ENCODE measurements around the gene BCAS1.
A peak's percentile ranks its signal among the peaks of the same experiment; 100 is the strongest.

The BCAS1 gene

DNA sequence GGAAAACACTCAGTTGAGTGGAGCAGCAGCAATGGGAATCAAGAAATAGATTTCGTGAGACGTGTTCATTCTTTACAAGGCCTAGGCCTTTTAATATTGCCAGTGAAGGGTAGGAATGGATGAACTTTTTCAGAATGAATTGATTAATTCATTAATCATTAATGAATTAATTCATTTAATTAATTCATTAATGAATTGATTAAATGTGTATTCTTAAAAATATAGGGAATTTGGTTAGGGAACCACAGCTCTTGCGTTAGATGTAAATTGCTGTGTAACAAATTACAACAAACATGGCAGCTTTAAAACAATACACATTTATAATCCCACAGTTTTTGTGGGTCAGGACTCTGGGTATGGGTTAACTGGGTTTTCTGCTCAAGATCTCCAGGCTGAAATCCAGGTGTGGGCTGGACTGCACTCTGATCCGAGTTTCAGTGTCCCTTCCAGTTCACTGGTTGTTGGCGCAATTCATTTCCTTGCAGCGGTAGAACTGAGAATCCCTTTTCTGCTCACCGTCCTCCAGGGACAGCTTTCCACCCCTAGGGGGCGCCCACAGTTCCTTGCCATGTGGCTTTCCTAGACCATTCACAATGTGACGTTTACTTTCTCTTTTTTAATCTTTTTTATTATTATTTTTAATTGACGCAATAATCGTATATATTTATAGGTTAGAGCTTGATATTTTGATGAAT, 32.8 kb upstream of the BCAS1 start:
- DNase-seq (ENCODE audit: low read depth in 4 of 4, low spot score in 1 of 4), result peak; percentile 60 to 75 (median 64)

DNA sequence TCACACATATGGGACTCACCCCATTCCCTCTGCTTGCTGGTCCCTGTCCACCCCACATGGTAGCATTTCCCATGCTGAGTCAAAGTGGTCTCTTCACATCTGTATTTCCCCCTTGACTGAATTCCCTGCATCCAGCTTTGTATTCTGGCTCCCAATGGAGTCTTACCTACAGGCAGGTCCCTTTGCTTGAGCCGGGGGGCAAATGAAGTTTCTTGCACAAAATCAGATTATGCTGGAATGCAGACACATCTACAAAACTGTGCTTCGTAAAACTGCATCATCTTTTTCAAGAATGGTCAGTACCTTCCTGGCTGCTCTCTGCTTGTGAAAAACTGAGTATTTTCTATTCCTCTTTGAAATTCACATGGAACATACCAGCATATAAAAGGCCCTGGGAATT, 32.1 kb upstream of the BCAS1 start:
- no peak for DNase-seq (ENCODE audit: low read depth in 4 of 4, low spot score in 1 of 4)

DNA sequence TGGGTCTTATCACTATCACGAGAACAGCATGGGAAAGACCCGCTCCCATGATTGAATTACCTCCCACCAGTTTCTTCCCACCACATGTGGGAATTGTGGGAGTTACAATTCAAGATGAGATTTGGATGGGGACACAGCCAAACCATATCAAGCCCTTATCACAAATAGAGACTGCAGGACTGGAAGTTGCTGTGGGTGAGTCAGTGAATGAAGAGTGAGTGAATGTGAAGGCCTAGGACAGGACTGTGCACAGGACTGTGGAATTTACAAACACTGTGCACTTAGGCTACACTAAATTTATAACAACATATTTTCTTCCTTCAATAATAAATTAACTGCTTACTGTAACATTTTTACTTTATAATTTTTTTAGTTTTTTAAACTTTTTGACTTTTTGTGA, 30.2 kb upstream of the BCAS1 start:
- no peak for DNase-seq (ENCODE audit: low read depth in 4 of 4, low spot score in 1 of 4)

DNA sequence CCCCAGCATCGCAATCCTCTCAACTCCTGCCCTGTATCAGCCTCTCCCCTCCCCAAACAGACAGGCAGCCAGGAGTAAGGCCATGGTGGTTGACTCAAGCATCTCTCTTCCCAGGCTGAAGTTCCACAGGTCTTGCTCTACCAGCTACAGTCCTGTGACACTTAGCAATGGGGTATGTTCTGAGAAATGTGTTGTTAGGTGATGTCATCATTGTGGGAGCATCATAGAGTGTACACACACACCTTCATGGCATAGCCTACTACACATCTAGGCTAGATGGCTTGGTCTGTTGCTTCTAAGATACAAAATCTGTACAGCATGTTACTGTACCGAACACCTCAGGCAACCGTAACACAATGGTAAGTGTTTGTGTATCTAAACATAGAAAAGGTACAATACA, 29.5 kb upstream of the BCAS1 start:
- DNase-seq (ENCODE audit: low read depth in 4 of 4, low spot score in 1 of 4), result no peak

DNA sequence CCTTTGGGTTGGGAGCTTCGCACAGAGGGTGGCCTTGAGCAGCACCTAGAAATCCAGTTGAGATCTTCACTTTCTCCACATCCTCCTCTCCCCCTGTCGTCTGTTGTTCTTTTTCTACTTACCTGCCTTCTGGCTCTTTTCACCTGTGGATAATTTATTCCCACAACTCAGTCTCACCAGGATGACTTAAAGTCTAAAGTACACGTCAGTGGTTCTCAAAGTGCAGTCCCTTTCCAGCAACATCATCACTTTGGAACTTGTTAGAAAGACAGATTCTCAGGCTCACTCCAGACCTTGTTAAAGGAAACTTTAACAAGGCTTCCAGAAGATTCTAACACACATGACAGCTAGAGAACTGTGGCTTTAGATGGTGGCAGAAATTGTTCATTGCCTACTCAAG, 27.7 kb upstream of the BCAS1 start:
- no peak for DNase-seq (ENCODE audit: low read depth in 4 of 4, low spot score in 1 of 4)

DNA sequence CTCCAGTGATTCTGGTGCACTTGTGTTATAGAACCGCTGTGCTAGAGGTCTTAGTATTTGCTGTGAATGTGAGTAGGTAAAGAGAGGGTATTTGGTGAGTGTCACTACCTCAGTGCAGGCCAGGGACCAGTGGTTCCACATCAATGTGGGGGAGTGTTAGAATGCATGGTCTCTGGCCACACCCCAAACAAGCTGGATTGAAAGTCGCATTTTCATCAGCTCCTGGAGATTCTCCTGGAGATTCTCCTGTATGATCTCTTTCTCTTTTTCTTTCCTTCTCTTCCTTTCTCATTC, 26.8 kb upstream of the BCAS1 start:
- no peak for DNase-seq (ENCODE audit: low read depth in 4 of 4, low spot score in 1 of 4)

DNA sequence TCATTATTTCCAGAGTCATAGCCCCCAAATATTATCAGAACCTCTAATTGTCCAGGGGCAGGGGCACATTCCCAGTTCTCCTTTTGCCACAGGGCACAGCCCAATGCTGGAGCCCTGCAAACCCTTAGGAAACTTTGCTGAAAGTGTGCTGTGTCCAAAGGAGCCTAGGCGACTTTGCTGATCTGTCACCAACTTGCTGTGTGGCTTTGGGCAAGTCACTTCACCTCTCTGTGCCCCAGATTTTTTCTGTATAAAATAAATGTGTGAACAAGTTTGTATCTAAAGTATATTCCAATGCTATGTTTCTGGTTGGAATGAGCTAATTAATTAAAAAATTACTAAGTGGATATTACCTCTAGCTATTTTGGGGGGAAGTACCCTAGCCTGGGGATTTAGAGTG, 25.4 kb upstream of the BCAS1 start:
- no peak for DNase-seq (ENCODE audit: low read depth in 4 of 4, low spot score in 1 of 4)

DNA sequence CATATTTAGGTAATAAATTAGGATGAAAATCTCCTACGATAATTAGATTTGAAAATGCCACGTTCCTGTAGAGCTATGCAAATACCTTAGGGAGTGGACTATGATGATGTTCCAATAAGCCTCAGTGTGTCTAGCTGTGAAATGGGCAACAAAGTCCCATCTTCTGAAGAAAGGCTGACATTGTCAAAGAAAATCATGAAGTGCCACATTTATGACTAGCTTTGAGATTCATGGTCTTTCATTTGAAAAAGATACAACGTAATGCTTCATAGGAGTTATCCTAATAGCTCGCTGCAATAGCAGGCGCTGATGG, 23.8 kb upstream of the BCAS1 start:
- DNase-seq (ENCODE audit: low read depth in 4 of 4, low spot score in 1 of 4), result no peak

DNA sequence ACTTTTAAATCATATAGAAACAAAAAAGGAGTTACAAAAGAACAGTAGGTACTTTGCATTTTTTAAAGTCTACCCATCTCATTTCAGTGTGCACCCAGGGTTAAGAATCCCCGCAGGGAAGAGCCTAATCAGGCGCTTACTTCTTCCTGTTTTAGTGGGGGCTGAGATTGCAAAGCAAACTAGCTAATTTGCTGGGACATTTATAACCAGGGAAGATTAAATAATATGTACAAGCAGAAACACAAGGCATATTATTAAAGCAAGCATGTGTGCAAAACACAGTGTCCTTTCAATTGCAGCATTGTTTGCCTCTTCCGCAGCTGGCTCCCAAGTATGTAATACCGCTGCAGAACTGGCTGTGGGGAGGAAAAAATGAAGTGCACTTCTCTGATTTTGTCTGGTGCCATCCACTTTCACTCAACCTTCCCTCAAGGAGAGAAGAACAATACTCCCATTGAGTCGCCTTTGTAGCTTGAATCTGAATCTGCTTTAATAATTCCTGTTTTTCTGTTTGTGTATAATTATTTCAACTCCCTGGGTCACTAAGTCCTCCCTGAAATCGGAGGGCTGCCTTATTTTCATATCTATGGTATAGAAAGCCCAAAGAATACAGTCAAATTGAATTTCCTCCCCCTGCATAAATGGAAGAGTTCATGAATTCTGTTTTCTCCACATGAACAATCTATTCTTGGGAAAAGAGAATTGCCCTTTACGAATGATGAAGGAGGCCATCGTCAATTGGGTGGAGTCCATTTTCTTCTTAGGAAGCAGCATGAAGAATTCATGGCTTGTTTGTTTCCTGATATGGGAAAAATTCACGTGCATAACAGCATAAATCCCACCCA, 23.3 kb upstream of the BCAS1 start:
- DNase-seq (ENCODE audit: low read depth in 4 of 4, low spot score in 1 of 4), result no peak

DNA sequence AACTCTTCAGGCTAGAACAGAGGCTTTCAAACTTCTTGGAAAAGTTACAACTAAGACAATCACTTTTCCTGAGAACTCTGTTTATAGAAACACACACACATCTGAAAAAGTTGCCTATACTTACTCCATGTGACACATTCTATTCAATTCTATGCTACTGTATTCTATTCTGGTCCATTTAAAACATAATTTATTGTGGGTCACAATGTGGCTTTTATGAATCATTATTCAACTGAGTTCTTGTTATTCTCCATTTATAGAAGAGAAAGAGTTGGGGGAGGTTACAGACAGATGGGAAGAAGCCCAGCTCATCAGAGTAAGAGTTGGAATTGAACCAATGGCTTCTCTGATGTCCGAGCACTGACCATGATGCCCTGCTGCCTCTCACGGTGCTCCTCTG, 21.6 kb upstream of the BCAS1 start:
- DNase-seq (ENCODE audit: low read depth in 4 of 4, low spot score in 1 of 4), result no peak

DNA sequence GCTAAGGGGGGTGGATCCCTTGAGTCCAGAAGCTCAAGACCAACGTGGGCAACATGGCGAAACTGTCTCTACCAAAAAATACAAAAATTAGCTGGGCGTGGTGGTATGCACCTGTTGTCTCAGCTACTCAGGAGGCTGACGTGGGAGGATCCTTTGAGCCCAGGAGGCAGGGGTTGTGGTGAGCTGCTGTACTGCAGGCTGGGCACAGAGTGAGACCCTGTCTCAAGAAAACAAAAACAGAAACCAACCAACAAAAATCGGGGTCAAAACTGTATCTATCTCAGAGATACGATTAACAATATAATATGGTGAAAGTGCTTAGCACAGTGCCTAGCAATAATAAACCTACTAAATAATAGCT, 20.7 kb upstream of the BCAS1 start:
- DNase-seq (ENCODE audit: low read depth in 4 of 4, low spot score in 1 of 4), result no peak

DNA sequence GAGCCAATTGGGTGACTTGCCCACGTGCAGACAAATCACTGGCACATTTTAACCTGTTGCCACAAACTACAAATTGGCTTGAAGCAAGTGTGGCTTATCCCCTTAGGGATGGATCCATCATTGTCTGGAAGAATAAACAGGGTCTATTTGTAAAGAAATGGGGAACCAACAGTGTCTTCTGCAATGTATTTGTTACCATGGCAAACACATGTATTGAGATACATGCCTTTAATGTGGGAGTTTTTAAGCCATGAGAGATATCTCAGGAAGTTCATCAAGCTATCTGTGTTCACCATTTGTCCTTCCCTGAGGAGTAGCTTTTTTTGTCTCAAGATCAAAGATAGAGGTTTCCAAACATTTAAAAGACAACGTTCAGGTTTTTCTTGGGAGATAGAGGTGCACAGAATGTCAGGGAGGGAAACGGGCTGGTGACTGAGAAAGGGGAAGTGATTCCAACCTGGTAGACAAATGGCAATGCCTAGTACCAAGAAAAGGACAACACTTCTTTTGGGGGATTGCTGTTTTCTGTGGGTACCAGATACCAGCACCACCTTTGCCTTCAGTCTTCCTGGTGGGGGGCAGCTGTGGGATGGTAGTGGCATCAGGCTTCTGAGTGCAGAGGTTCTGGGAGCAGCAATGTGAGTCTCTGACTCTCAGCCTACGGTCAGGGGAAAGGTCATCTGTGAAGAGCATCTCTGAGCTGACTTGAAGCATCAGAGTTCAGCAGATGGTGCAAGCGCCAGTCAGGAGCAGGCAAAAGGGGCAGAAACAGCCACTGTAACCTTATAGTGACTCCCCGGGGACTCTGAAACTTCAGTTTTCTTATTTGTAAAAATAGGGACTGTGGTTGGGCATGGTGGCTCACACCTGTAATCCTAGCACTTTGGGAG, 20.1 kb upstream of the BCAS1 start:
- DNase-seq (ENCODE audit: low read depth in 4 of 4, low spot score in 1 of 4), result no peak

DNA sequence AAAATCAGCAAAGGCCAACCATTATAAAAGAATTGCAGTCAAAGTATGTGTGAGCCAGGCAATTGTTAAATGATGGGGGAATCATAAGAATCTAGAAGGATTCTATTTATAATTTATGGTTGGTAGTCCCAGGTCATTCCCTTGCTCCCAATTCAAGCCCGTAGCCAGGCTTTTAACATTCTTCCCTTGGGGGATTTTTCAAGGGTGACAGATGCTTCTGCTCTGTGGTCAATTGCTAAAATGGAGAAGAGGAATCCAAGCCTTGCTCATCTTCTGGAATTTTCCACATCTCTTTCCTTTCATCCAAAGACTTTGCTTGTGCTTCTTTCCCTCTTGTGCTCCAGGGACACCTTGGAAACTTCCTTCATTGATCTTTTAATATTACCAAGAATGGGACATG, 18.0 kb upstream of the BCAS1 start:
- no peak for DNase-seq (ENCODE audit: low read depth in 4 of 4, low spot score in 1 of 4)

DNA sequence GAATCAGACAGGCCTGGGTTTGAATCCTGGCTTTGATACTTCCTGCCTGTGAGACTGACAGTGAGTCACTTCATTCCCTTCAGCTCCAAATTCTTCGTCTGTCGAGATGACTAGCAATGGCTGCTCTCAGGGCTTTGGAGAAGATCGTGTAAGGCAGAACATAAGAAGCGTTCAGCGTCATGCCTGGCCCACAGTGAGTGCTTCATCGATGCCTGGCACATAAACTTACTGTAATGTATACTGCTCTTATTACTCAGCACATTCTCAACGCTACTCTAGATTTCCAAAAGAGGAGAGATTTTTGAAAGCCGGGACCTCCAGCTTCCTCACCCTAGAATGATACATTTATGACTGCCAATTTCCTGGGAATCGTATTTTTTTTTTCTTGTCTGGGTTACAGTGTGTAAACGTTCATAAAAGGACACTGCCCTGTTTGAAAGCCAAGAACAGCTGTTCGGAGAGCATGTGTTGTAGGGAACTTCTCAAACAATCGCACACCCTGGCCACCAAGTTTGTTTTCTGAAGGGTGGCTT, 16.2 kb upstream of the BCAS1 start:
- DNase-seq (ENCODE audit: low read depth in 4 of 4, low spot score in 1 of 4), result no peak

DNA sequence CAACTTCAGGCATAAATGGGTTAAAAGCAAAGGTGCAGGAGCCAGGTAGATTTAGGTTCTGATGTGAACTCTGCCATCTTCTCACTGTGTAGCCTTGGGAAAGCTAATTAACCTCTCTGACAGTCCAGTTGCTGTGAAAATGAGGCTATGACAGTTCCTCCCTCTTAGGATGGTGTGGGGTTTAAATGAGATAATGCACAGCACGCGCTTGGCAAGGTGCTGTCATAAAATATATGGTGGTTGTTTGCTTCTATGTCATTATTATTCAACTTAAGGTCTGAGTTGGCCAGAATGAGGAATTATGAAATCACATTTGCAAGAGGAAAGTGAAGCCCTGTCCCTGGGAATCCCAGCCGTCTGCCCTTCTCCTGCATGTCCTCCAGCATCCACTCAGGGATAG, 15.5 kb upstream of the BCAS1 start:
- DNase-seq (ENCODE audit: low read depth in 4 of 4, low spot score in 1 of 4), result no peak

DNA sequence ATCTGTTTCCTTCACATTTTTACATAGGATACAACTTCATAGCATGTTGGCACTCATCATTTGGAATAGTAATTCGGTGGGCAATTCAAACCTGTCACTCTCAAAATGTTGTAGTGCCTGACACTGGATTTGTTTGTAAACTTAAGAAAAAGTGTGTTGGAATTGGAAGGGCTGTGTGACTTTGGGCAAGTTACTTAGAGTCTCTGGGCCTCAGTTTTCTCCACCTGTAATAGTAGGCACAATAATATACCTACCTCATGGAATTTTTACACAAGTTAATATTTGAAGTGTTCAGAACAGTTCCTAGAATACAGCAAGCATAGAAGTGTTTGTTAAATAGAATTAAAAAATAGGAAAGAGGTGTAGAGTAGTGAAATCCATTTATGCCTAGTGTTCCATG, 15.0 kb upstream of the BCAS1 start:
- no peak for DNase-seq (ENCODE audit: low read depth in 4 of 4, low spot score in 1 of 4)

DNA sequence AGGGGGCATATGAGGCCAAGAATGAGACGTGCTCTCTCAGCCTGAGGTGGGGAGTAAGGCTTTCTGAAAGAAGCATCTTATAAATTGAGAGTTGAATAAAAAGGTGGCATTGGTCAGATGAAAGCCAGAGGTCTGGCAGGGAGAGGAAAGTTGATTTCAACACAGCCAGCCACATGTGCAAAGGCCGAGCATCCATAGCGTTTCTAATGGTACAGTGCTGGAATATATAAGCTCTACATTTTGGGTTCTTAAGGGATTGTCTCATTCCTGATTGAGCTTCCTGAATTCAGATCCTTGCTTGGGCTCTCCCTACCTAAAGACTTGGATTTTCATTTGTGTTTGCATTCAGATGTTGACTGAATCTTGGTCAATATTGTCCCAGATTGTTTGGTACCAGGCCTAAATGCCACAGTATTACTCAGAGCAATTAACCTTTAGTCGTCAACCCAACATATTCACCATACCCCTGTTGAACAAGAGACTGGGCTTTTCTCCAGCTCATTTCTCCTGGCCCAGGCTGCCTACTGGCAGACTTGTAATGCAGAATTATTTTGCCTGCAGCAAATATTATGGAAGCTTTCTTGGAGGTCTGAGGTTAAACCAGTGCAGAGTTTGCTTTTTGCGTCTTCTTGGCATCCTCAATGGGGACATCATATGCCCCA, 14.5 kb upstream of the BCAS1 start:
- no peak for DNase-seq (ENCODE audit: low read depth in 4 of 4, low spot score in 1 of 4)

DNA sequence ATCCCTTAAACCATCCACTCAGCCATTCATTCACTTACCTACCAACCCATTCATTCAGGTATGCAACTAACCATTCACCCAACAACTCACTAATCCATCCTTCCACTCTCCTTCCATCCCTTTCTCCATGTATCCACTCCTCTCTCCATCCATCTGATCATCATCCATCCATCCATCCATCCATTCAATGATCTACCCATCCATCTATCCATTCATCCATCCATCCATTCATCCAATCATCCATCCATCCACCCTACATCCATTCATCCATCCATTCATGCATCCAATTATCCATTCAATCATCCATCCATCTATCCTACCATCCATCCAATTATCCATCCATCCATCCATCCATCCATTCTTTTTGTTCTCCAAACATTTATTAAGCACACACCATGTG, 13.8 kb upstream of the BCAS1 start:
- no peak for DNase-seq (ENCODE audit: low read depth in 4 of 4, low spot score in 1 of 4)

DNA sequence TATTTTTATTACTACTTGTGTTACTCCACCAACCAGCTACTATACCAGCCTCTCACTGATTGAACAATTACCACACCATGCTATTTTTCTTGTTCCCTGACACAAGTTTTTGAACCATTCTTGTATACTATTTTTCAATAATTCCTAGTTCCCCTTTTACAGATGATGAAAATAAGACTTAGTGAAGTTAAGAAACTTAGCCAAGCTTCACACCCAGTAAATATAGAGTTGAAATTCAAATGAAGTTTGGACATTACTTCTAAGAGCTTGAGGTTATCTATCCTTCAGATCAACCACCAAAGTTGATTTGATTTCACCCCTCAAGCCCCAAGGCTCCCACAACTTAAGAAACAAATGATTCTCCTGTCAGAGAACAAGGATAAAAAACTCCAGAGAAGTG, 13.1 kb upstream of the BCAS1 start:
- DNase-seq (ENCODE audit: low read depth in 4 of 4, low spot score in 1 of 4), result no peak

DNA sequence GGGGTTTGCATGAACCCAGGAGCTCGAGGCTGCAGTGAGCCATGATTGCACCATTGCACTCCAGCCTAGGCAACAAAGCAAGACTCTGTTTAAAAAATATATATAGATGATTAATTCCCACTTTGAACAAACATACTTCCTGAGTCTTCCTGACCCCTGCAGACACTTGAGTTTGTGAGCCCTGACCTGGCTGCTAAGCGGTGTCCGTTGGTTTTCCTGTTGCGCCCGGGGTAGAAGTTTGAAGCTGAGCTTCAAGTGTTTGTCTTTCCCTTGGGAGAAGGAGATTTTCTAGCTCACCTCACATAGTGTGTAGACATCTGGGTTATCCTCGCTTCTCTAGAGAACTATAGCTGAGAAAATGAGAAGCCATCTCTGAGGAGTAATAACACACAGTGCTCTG, 11.7 kb upstream of the BCAS1 start:
- no peak for DNase-seq (ENCODE audit: low read depth in 4 of 4, low spot score in 1 of 4)

DNA sequence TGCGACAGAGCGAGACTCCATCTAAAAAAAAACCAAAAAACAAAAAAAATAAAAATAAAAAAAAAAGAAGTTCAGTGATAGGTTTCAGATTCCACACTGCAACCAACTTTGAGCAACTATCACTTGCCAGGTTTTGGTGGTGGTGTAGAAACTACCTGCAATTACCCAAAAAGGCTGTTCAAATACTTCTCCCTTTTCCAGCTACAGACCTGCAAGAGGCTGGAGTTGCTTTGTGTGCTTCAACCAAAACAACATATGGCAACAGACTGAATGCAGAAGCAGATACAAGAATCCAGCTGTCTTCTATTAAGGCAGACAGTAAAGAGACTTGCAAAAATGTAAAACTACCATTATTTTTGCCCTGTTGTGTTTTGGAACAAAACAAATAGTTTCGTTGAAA, 9.3 kb upstream of the BCAS1 start:
- DNase-seq (ENCODE audit: low read depth in 4 of 4, low spot score in 1 of 4), result no peak

Data from stimulated activated CD4-positive, alpha-beta T cell treated with anti-CD3 and anti-CD28 coated beads, Interleukin-1b, Interleukin-23, amount 100 ng/mL, for 24 hours (primary cell).